NOMO-1 treated with DMSO at 0.1 percent for 48 hours (cell line): ENCODE results near the gene ARRDC2.
"Not testable (repeated sequence)": the region's sequence is repeated elsewhere in the genome, so short reads cannot be mapped to it uniquely, and the experiment has no call there.

Source experiments
- DNase-seq: peaks from one replicate; lab custom pipeline; 2025; ENCODE audit not compliant: unreplicated experiment; lab: John Stamatoyannopoulos, UW

The ARRDC2 gene

GRCh38 chr19:18007917-18008673 is at the start of gene ARRDC2:
Gene ARRDC2, plus strand, starts transcription at chr19:18008170. Its CDS starts 141 bp downstream, at chr19:18008311.
- DNase-seq, result no peak

DNA sequence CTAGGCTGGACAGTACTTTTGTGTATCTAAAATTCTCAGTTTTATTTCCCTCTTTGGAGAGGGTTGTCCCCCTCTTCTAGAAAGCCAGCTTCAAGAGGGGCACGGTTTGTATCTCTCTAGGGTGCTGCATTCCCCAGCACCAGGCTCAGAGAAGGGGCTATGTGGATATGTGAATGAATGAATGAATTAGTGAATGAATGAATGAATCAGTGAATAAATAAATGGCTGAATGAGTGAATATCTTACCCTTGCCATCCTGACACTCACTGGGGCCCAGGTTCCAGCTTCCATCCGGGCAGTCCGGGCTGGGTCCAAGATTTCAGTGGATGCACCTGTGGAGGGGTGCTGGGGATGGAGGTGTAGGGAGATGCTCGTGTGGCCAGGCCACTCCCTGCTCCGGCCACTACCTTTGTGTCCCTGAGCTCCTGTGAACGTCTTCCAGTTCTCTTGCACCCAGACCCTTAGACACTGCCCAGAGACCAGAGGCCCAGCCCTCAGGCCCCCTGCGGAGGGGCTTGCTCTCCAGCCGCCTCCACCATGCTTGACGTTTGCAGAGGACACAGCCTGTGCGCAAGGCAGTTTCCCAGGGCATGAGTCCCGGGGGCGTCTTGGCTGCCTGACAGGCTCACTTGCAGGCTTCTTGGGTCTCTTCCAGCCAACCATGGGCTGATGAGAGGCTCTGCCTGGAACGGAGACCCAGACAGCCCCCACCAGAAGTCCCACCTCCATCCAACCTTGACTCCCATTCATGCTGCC is 43.9 kb upstream of the ARRDC2 start:
- no peak for DNase-seq

GRCh38 chr19:17965370-17966128 is 42.4 kb upstream of the ARRDC2 start:
- no peak for DNase-seq

DNA sequence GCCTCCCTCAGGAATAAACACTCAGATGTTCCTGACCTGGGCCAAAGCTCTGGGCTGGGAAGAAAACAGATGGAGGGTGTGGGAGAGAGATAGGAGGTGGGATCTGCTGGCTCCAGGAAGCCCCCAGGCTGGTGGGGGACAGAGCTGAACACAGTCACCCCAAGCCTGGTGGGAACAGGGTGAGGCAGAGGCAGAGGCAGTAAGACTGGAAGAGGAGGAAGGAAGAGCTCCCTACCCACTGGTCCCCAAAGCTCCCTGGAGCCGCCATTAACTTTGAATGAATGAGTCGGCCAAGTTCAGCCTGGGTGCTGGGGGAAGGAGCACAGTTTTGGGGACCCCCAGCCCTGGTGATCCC is 41.9 kb upstream of the ARRDC2 start:
- no peak for DNase-seq

GRCh38 chr19:17966550-17967256 is 41.3 kb upstream of the ARRDC2 start, which contains the start of gene KCNN1:
Gene KCNN1, plus strand, starts transcription at chr19:17967107. Its CDS starts 6,782 bp downstream, at chr19:17973889.
- no peak for DNase-seq

GRCh38 chr19:17967257-17968051 is 40.5 kb upstream of the ARRDC2 start:
- no peak for DNase-seq

DNA sequence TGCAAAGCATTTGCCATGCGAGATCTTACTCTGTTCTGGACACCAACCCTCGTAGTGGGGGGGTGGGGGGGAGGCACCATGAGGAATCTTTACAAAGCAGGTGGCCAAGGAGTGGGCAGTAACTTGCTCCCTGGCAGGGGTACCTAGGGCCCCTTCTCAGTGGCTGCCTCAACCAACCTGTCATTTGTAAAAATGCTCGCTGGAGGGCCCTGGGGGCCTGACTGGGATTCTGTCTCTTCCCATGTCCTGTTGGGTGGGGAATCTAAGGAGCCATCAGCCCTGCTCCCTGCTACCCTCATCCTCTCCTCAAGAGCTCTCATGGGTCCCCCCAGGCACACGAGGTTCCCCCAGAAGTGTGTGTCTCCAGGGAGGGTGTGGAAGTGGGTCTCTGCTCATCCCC is 39.6 kb upstream of the ARRDC2 start:
- no peak for DNase-seq

DNA sequence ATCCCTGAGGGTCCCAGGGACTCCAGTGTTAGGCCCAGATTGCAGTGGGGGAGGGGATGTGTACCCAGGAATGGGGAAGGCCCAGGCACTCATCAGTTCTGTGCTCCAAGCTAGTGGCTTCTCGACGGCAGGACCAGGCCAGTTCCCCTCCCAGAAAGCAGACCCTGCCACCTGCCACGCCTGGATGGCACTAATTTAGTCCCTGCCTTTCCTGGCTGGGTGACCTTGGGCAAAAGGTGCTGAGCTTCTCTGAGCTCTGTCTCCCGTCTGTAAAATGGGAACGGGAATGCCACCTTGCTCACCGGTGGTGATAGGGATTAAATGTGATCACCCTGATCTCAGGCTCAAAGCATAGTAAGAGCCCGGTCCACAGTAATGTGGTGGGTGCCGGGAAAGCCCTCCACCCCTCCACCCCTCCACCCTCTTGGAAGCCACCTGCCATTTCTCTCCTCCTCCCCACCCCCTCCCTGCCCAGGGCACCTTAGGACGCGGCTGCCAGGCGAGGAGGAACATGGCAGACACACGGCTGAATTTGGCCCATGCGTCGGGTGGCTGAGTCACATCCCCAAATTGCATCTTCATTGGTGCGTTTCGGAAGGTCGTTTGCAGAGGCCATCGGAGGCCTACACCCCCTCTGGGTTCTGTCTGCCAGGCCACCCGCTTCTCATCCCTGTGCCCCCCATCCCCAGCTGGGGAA is 38.7 kb upstream of the ARRDC2 start:
- no peak for DNase-seq

GRCh38 chr19:17972230-17972629 is 35.7 kb upstream of the ARRDC2 start:
- DNase-seq, result no peak

GRCh38 chr19:17973759-17974158 is 34.2 kb upstream of the ARRDC2 start:
- no peak for DNase-seq

GRCh38 chr19:17974551-17974950 is 33.4 kb upstream of the ARRDC2 start:
- no peak for DNase-seq

DNA sequence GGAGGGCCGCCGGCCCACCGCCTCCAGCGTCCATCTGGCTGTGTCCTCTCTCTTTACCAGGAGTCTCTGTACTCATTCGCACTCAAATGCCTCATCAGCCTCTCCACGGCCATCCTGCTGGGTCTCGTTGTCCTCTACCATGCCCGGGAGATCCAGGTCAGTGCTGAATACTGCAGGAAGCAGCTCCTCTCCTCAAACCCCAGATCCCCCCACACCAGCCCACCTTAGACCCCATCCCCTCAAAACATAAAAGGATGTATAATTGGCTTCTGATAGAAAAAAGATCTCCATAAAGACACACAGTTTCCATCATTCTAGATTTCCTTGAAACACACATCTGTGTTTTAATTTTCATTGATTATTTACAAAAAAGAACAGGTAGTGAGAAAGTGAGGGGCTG is 32.9 kb upstream of the ARRDC2 start:
- DNase-seq, result no peak

GRCh38 chr19:17977021-17977420 is 30.9 kb upstream of the ARRDC2 start:
- peak; percentile 31 for DNase-seq

DNA sequence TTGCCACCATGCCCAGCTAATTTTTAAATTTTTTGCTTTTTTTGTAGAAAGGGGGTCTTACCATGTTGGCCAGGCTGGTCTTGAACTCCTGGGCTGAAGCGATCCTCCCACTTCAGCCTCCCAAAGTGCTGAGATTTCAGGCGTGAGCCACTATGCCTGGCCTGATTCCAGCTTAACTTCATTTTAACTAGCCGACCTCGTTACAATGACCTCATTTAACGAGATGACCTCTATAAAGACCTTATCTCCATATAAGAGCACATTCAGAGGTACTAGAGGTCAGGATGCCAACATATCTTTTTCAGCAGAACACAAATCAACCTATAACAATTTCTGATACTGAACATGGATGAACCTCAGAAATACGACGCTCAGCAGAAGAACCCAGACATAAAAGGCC is 30.5 kb upstream of the ARRDC2 start:
- no peak for DNase-seq

DNA sequence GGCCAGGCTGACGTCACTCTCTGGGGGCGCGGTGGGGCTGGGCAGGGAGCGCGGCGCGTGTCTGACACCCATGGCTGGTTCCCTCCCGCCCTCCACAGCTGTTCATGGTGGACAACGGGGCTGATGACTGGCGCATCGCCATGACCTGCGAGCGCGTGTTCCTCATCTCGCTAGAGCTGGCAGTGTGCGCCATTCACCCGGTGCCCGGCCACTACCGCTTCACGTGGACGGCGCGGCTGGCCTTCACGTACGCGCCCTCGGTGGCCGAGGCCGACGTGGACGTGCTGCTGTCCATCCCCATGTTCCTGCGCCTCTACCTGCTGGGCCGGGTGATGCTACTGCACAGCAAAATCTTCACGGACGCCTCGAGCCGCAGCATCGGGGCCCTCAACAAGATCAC is 26.4 kb upstream of the ARRDC2 start:
- DNase-seq, result no peak

- DNase-seq, result no peak
Observed at GRCh38 chr19:17982430-17982829, 25.5 kb upstream of the ARRDC2 start.

GRCh38 chr19:17985037-17985818 is 22.7 kb upstream of the ARRDC2 start:
- no peak for DNase-seq

- DNase-seq, result not testable (repeated sequence)
Observed at GRCh38 chr19:17986569-17986968, 21.4 kb upstream of the ARRDC2 start.

DNA sequence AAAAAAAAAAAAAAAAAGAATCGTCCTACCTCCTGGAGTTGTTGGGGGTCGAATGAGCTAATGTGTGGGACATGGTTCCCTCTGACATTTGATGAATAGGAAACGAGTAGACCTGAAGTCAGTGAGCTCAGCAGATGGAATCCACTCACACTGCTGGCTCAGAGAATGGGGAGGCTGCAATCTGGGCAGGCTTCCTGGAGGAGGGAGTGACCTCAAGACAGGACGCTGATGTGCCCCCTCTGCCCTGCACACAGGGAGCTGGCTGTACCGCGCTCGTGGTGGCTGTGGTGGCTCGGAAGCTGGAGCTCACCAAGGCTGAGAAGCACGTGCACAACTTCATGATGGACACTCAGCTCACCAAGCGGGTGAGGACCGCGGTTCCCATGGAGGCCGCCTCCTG is 19.8 kb upstream of the ARRDC2 start:
- DNase-seq, result no peak
